Liver (tissue), 9 donors: ENCODE results near the gene ST8SIA1. TPM values are rescaled to one million over a fixed set of nuclear protein-coding genes. Genes with fewer than 3 reads are reported as not detected.

Source experiments
- DNase-seq: peaks from one replicate; pipeline ENCODE4 v3.0.0-alpha.2; 2017; ENCODE audit warnings: low spot score
- H3K27ac ChIP-seq, 2 donors: one replicate each; pipeline ENCODE4 v1.7.0; 2013; ENCODE audit warnings: inconsistent platforms in 2 of 2, low read length in 2 of 2, control low read depth in 1 of 2, low read depth in 1 of 2, mild to moderate bottlenecking in 1 of 2
- H3K27me3 ChIP-seq, 4 donors: one replicate each; pipeline versions ENCODE4 v1.6.1 to v1.7.0; 2013; ENCODE audit warnings: low read length in 3 of 4, inconsistent platforms in 1 of 4, mild to moderate bottlenecking in 1 of 4, moderate library complexity in 1 of 4; ENCODE audit not compliant: control insufficient read depth in 4 of 4, insufficient read depth in 4 of 4
- H3K36me3 ChIP-seq, 4 donors: one replicate each; pipeline versions ENCODE4 v1.6.1 to v1.7.0; 2013; ENCODE audit warnings: low read length in 3 of 4, mild to moderate bottlenecking in 3 of 4, low read depth in 1 of 4, moderate library complexity in 1 of 4; ENCODE audit not compliant: control insufficient read depth in 4 of 4, insufficient read depth in 3 of 4
- H3K4me1 ChIP-seq, 4 donors: one replicate each; pipeline versions ENCODE4 v1.6.1 to v1.7.0; 2013; ENCODE audit warnings: low read length in 3 of 4, mild to moderate bottlenecking in 3 of 4, moderate library complexity in 1 of 4; ENCODE audit not compliant: control insufficient read depth in 4 of 4, insufficient read depth in 4 of 4
- H3K4me3 ChIP-seq, 3 donors: one replicate each; pipeline versions ENCODE4 v1.6.1 to v1.7.0; 2013; ENCODE audit warnings: low read length in 3 of 3, control low read depth in 1 of 3, low read depth in 1 of 3, mild to moderate bottlenecking in 1 of 3
- H3K9ac ChIP-seq, 2 donors: one replicate each; pipeline ENCODE4 v1.7.0; 2013; ENCODE audit warnings: low read length in 2 of 2, mild to moderate bottlenecking in 2 of 2, moderate library complexity in 2 of 2, control low read depth in 1 of 2, low read depth in 1 of 2
- H3K9me3 ChIP-seq, 4 donors: one replicate each; pipeline versions ENCODE4 v1.6.1 to v1.7.0; 2013; ENCODE audit warnings: low read length in 3 of 4; ENCODE audit not compliant: control insufficient read depth in 4 of 4
- CTCF ChIP-seq: fragments of 150-350 bp; IDR thresholded peaks from 2 replicates; pipeline ENCODE4 v1.5.1; 2017; ENCODE audit warnings: improper control_type of control experiment, low read depth, low read length; ENCODE audit not compliant: missing input control
- FOXA2 ChIP-seq: IDR thresholded peaks from 2 replicates; pipeline ENCODE4 v1.6.1; 2016; ENCODE audit warnings: antibody characterized with exemption
- GABPA ChIP-seq, 2 donors: IDR thresholded peaks in 1 of 2; conservative IDR thresholded peaks in 1 of 2; 2 replicates each; pipeline ENCODE4 v1.6.1; 2016; ENCODE audit warnings: antibody characterized with exemption in 2 of 2, mild to moderate bottlenecking in 1 of 2, moderate library complexity in 1 of 2
- HNF4A ChIP-seq, 2 donors: conservative IDR thresholded peaks; 2 replicates each; pipeline ENCODE4 v1.6.1; 2016; ENCODE audit warnings: antibody characterized with exemption in 2 of 2, mild to moderate bottlenecking in 2 of 2
- HNF4G ChIP-seq: IDR thresholded peaks from 2 replicates; pipeline ENCODE4 v1.6.1; 2016; ENCODE audit warnings: antibody characterized with exemption
- MAX ChIP-seq: IDR thresholded peaks from 2 replicates; pipeline ENCODE4 v1.6.1; 2016; ENCODE audit warnings: antibody characterized with exemption
- NR2F2 ChIP-seq: IDR thresholded peaks from 2 replicates; pipeline ENCODE4 v1.6.1; 2016; ENCODE audit warnings: antibody characterized with exemption
- RXRA ChIP-seq, 2 donors: IDR thresholded peaks; 2 replicates each; pipeline ENCODE4 v1.6.1; 2017 to 2018; ENCODE audit warnings: antibody characterized with exemption in 2 of 2, mild to moderate bottlenecking in 1 of 2
- TAF1 ChIP-seq: conservative IDR thresholded peaks from 2 replicates; pipeline ENCODE4 v1.6.1; 2016; ENCODE audit warnings: antibody characterized with exemption, mild to moderate bottlenecking
- ZBTB33 ChIP-seq: IDR thresholded peaks from 2 replicates; pipeline ENCODE4 v1.6.1; 2016; ENCODE audit warnings: antibody characterized with exemption
- WGBS: extraction: QIAGEN DNeasy Blood & Tissue Kit; methylation state at CpG from one replicate; pipeline ENCODE4 v1.1.7; 2013; 5-methylcytosine and 5-hydroxymethylcytosine counted together
- polyA plus RNA-seq, 2 donors: library from polyadenylated mRNA; stranded (reverse) in 1 of 2; unstranded in 1 of 2; fragments of 200-250 nt in 1 of 2; fragments of >200 nt in 1 of 2; fragmentation: Nextera tagmentation in 1 of 2; extraction: Ambion mirVana in 1 of 2; gene quantifications; one replicate each; pipeline versions ENCODE4 v1.2.1 to v1.2.3, GENCODE V29; 2013 to 2015
- total RNA-seq, 2 donors: library from RNA; depleted of rRNA; stranded (reverse); fragments of >200 nt; gene quantifications; one replicate each; pipeline ENCODE4 v1.2.3, GENCODE V29; 2014
- TF ChIP-seq, protein P1 (sequence below): IDR thresholded peaks from 2 replicates; pipeline ENCODE4 v1.6.1; 2016; ENCODE audit warnings: antibody characterized with exemption
- donor health status: healthy.
- donor health status: healthy.
- donor health status: healthy.
- donor health status: healthy.
- donor health status: healthy.

Gene ST8SIA1
- total and polyA plus RNA-seq, 4 donors = 0.02 to 1.0 (median 0.17) TPM; not detected in 1

DNA sequence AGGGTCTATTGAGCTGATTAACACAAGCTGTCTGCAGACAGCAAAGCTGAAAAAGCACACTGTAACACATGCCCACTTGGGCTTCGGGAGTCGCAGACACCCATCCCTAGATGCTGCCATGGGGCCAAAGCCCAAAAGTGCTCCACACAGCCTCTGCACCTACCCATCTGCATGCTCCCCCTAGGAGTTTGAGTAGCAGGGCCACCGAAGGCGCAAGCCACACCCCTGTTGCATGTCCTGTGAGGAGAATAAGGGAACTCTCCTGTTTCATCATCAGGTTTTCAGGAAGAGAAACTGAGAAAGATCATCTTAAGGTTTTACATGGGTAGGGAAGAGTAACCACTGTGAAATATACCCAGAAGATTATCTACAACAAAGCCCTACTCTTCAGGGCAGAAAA is 5.6 kb upstream of the ST8SIA1 start:
- Histone ChIP-seq H3K36me3 (no peaks in the 10 kb centered on the region), H3K9ac (no peak overlapping the region), H3K27me3 (no peaks in the 10 kb centered on the region), H3K4me3 (no peak overlapping the region), H3K4me1 (peaks cover 0 to 5% (median 3%) of the 10 kb centered on the region in 4 donors), H3K27ac (no peak overlapping the region), H3K9me3 (no peaks in the 10 kb centered on the region)
- no peak for DNase-seq
- TF ChIP-seq TAF1 (no peak), GABPA (IDR thresholded peaks at IDR 0.05 in 1 of 2, conservative IDR thresholded peaks at IDR 0.05 in 1 of 2) (no peak), ZBTB33 (no peak), CTCF (no peak)
- 80% methylated on average over 4 of the region's 4 CpGs for WGBS

- H3K36me3 ChIP-seq = no peaks in the 10 kb centered on the region
- TF ChIP-seq FOXA2 (no peak), HNF4G (no peak), NR2F2 (no peak), MAX (no peak), GABPA (IDR thresholded peaks at IDR 0.05 in 1 of 2, conservative IDR thresholded peaks at IDR 0.05 in 1 of 2) (no peak)
- TF ChIP-seq, protein P1, sequence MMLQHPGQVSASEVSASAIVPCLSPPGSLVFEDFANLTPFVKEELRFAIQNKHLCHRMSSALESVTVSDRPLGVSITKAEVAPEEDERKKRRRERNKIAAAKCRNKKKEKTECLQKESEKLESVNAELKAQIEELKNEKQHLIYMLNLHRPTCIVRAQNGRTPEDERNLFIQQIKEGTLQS = no peak
- no peak for DNase-seq
- no peak overlapping the region for H3K4me3 ChIP-seq
- 90% methylated on average over 9 of the region's 9 CpGs for WGBS
- peaks cover 0 to 10% (median 6%) of the 10 kb centered on the region in 4 donors for H3K4me1 ChIP-seq
- H3K9ac ChIP-seq = no peak overlapping the region
- no peak overlapping the region for H3K27ac ChIP-seq
- H3K27me3 ChIP-seq = no peaks in the 10 kb centered on the region
- no peaks in the 10 kb centered on the region for H3K9me3 ChIP-seq
Observed at GRCh38 chr12:22339691-22340090, 5.2 kb upstream of the ST8SIA1 start.

GRCh38 chr12:22335794-22336166 is 1.3 kb upstream of the ST8SIA1 start:
- Histone ChIP-seq H3K4me3 (no peak overlapping the region), H3K27ac (no peak overlapping the region), H3K36me3 (no peaks in the 10 kb centered on the region), H3K4me1 (peaks cover 2 to 20% (median 10%) of the 10 kb centered on the region in 4 donors), H3K27me3 (peaks cover 0 to 6% (median 3%) of the 10 kb centered on the region in 4 donors), H3K9me3 (no peaks in the 10 kb centered on the region), H3K9ac (no peak overlapping the region)
- DNase-seq = no peak
- TF ChIP-seq RXRA (IDR thresholded peaks at IDR 0.05) (no peak), HNF4A (conservative IDR thresholded peaks at IDR 0.05) (no peak), FOXA2 (no peak)
- WGBS = 9% methylated on average over 6 of the region's 6 CpGs
